HepG2 (cell line): ENCODE results near the gene KCNAB3. TPM values are rescaled to one million over a fixed set of nuclear protein-coding genes. Genes with fewer than 3 reads are reported as not detected.

ENCODE experiments used
- BHLHE40 ChIP-seq: IDR thresholded peaks from 2 replicates; pipeline ENCODE4 v1.6.1; 2011; ENCODE audit warnings: low read length, improper control_type of control experiment
- EEA1 ChIP-seq: sonication (generic); formaldehyde crosslinking; IDR thresholded peaks from 2 replicates; pipeline ENCODE4 v1.5.1; 2020; ENCODE audit warnings: mild to moderate bottlenecking, missing genetic modification reagents, borderline replicate concordance
- EP300 ChIP-seq, 3 experiments: sonication (generic) in 1 of 3; formaldehyde crosslinking in 1 of 3; IDR thresholded peaks; 2 replicates each; pipeline versions ENCODE4 v1.5.1 to v1.6.1; 2011 to 2020; ENCODE audit warnings: low read depth in 2 of 3, low read length in 2 of 3, borderline replicate concordance in 1 of 3, improper control_type of control experiment in 1 of 3, mild to moderate bottlenecking in 1 of 3, missing genetic modification reagents in 1 of 3, moderate library complexity in 1 of 3
- ETV5 ChIP-seq: IDR thresholded peaks from 2 replicates; pipeline ENCODE4 v1.6.1; 2018; ENCODE audit warnings: missing biosample characterization, missing genetic modification reagents, inconsistent platforms, borderline replicate concordance
- FOXO1 ChIP-seq: sonication (generic); formaldehyde crosslinking; IDR thresholded peaks from 2 replicates; pipeline ENCODE4 v1.4.0; 2020; ENCODE audit warnings: missing genetic modification reagents
- HNRNPL ChIP-seq: fragments of 200-400 bp; formaldehyde crosslinking; IDR thresholded peaks from 2 replicates; pipeline ENCODE4 v1.6.1; 2017; ENCODE audit warnings: mild to moderate bottlenecking, low read depth, low read length
- KLF9 ChIP-seq: IDR thresholded peaks from 2 replicates; pipeline ENCODE4 v1.6.1; 2016; ENCODE audit warnings: low read depth
- MED13 ChIP-seq: sonication (generic); formaldehyde crosslinking; IDR thresholded peaks from 2 replicates; pipeline ENCODE4 v1.5.0; 2020; ENCODE audit warnings: missing genetic modification reagents
- MEIS1 ChIP-seq: sonication (generic); formaldehyde crosslinking; IDR thresholded peaks from 2 replicates; pipeline ENCODE4 v1.9.0; 2021; ENCODE audit warnings: mild to moderate bottlenecking, missing genetic modification reagents, moderate library complexity, borderline replicate concordance
- PAF1 ChIP-seq: IDR thresholded peaks from 2 replicates; pipeline ENCODE4 v1.6.1; 2016; ENCODE audit warnings: missing genetic modification reagents, missing compliant biosample characterization
- PHF20 ChIP-seq: sonication (generic); formaldehyde crosslinking; IDR thresholded peaks from 2 replicates; pipeline ENCODE4 v1.5.0; 2020; ENCODE audit warnings: mild to moderate bottlenecking, missing genetic modification reagents
- SMAD9 ChIP-seq: sonication (generic); formaldehyde crosslinking; IDR thresholded peaks from 2 replicates; pipeline ENCODE4 v1.5.1; 2020; ENCODE audit warnings: mild to moderate bottlenecking, missing genetic modification reagents
- TEAD3 ChIP-seq: optimal IDR thresholded peaks from 2 replicates; pipeline ENCODE3; 2016; ENCODE audit warnings: borderline replicate concordance
- ZNF225 ChIP-seq: sonication (generic); formaldehyde crosslinking; IDR thresholded peaks from 2 replicates; pipeline ENCODE4 v1.4.0; 2020; ENCODE audit warnings: mild to moderate bottlenecking, missing genetic modification reagents
- ZNF567 ChIP-seq: sonication (generic); formaldehyde crosslinking; IDR thresholded peaks from 2 replicates; pipeline ENCODE4 v1.8.1; 2023; ENCODE audit warnings: mild to moderate bottlenecking, missing genetic modification reagents, borderline replicate concordance
- polyA plus RNA-seq, 8 experiments: library from polyadenylated mRNA; depleted of rRNA in 3 of 8; stranded (reverse) in 7 of 8; unstranded in 1 of 8; fragments of >200 nt; fragmentation: Illumina TruSeq in 4 of 8; extraction: Trizol in 4 of 8; gene quantifications; 2 replicates each; pipeline versions ENCODE4 v1.2.1 to v1.2.3, GENCODE V29; 2011 to 2016; ENCODE audit warnings: low read depth in 4 of 8, missing spikeins in 1 of 8, mixed read lengths in 1 of 8; ENCODE audit not compliant: insufficient read depth in 1 of 8
- total RNA-seq, 5 experiments: library from RNA; depleted of rRNA; stranded (reverse); fragments of >200 nt; fragmentation: Illumina TruSeq; extraction: Trizol; gene quantifications; 2 replicates each; pipeline ENCODE4 v1.2.3, GENCODE V29; 2016; ENCODE audit warnings: low read depth in 1 of 5
- TF ChIP-seq, protein P1 (sequence below): IDR thresholded peaks from 2 replicates; pipeline ENCODE4 v1.6.1; 2016; ENCODE audit warnings: missing biosample characterization, missing genetic modification reagents, low read depth
- TF ChIP-seq, protein P2 (sequence below): sonication (generic); formaldehyde crosslinking; IDR thresholded peaks from 2 replicates; pipeline ENCODE4 v1.9.0; 2022; ENCODE audit warnings: missing genetic modification reagents, mild to moderate bottlenecking, borderline replicate concordance
- TF ChIP-seq, protein P3 (sequence below): sonication (generic); formaldehyde crosslinking; IDR thresholded peaks from 2 replicates; pipeline ENCODE4 v1.4.0; 2020; ENCODE audit warnings: missing genetic modification reagents
- TF ChIP-seq, protein P4 (sequence below): IDR thresholded peaks from 2 replicates; pipeline ENCODE4 v1.6.1; 2016; ENCODE audit warnings: missing compliant biosample characterization, missing genetic modification reagents, borderline replicate concordance
- TF ChIP-seq, protein P5 (sequence below): sonication (generic); formaldehyde crosslinking; IDR thresholded peaks from 2 replicates; pipeline ENCODE4 v1.4.0; 2020; ENCODE audit warnings: mild to moderate bottlenecking, missing genetic modification reagents

Gene KCNAB3
- total and polyA plus RNA-seq, 2 of the 13 experiments (the other 11 are each of a cell fraction or from before 2014, with no cell fraction given): 0.29 to 0.88 TPM

DNA sequence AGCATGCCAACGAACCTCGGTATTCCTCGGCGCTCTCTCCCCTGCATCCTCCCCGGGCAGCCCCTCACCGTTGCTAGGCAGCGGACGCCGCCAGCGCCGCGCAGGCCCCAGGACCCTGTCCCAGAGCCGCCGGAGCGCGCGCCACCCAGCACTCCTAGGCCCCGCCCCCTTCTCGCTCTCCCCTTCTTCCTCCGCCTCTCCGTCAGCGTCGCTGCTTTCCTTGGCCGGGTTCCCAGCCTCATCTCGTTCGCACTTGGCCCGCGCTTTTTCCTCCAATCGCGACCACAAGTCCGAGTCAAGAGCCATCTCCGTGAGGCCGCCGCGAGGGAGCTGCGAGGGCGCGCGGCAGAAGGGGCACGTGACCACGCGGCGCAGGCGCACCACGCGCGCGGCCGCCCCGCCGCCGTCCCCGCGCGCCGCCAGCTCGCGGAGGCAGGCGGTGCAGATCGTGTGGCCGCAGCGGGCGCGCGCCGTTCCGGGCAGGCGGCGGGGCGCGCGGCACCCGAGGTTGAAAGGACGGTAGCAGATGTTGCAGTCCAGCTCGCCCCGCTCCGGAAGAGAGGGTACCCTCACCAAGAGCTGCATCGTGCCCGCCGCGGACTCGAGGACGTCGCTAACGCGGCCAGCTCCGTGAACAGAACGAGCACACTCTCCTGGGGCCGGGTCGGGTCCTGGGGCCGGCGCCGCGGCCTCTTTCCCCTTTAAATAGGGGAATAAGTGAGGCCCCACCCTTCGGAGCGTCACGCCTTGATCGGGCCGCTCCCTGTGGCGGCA lies 13.9 kb downstream of the KCNAB3 start, which contains the start of gene RNF227 (continued):
- no peak; the same call in 1 of the 2 replicates for TF ChIP-seq MEIS1
- TF ChIP-seq EEA1 (CRISPR knock-in tag): peak; percentile 77; the same call in 1 of the 2 replicates
- no peak for TF ChIP-seq KLF9
- no peak for TF ChIP-seq TEAD3
- TF ChIP-seq PHF20 (CRISPR knock-in tag): 0 out of 2 replicates have a peak, but pooled peaks have one; percentile 54
- 0 out of 2 replicates have a peak, but pooled peaks have one; percentile 11 for TF ChIP-seq ETV5 (CRISPR knock-in tag)
- peak; percentile 59 for TF ChIP-seq BHLHE40
- TF ChIP-seq ZNF567 (CRISPR knock-in tag): no peak
- TF ChIP-seq, protein P1, sequence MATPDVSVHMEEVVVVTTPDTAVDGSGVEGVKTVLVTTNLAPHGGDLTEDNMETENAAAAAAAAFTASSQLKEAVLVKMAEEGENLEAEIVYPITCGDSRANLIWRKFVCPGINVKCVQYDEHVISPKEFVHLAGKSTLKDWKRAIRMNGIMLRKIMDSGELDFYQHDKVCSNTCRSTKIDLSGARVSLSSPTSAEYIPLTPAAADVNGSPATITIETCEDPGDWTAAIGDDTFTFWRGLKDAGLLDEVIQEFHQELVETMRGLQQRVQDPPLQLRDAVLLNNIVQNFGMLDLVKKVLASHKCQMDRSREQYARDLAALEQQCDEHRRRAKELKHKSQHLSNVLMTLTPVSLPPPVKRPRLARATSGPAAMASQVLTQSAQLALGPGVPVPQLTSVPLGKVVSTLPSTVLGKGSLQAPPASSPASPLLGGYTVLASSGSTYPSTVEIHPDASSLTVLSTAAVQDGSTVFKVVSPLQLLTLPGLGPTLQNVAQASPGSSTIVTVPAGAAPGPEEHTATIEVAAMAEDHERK (CRISPR knock-in tag): no peak
- TF ChIP-seq FOXO1: no peak
- TF ChIP-seq, protein P2, sequence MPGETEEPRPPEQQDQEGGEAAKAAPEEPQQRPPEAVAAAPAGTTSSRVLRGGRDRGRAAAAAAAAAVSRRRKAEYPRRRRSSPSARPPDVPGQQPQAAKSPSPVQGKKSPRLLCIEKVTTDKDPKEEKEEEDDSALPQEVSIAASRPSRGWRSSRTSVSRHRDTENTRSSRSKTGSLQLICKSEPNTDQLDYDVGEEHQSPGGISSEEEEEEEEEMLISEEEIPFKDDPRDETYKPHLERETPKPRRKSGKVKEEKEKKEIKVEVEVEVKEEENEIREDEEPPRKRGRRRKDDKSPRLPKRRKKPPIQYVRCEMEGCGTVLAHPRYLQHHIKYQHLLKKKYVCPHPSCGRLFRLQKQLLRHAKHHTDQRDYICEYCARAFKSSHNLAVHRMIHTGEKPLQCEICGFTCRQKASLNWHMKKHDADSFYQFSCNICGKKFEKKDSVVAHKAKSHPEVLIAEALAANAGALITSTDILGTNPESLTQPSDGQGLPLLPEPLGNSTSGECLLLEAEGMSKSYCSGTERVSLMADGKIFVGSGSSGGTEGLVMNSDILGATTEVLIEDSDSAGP (CRISPR knock-in tag): peak; percentile 12; the same call in 1 of the 2 replicates
- TF ChIP-seq, protein P3, sequence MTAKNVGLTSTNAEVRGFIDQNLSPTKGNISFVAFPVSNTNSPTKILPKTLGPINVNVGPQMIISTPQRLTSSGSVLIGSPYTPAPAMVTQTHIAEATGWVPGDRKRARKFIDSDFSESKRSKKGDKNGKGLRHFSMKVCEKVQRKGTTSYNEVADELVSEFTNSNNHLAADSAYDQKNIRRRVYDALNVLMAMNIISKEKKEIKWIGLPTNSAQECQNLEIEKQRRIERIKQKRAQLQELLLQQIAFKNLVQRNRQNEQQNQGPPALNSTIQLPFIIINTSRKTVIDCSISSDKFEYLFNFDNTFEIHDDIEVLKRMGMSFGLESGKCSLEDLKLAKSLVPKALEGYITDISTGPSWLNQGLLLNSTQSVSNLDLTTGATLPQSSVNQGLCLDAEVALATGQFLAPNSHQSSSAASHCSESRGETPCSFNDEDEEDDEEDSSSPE (CRISPR knock-in tag): peak; percentile 93
- TF ChIP-seq, protein P4, sequence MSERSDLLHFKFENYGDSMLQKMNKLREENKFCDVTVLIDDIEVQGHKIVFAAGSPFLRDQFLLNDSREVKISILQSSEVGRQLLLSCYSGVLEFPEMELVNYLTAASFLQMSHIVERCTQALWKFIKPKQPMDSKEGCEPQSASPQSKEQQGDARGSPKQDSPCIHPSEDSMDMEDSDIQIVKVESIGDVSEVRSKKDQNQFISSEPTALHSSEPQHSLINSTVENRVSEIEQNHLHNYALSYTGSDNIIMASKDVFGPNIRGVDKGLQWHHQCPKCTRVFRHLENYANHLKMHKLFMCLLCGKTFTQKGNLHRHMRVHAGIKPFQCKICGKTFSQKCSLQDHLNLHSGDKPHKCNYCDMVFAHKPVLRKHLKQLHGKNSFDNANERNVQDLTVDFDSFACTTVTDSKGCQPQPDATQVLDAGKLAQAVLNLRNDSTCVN (CRISPR knock-in tag): no peak; the same call in 1 of the 2 replicates
- no peak for TF ChIP-seq SMAD9
- TF ChIP-seq EP300 (IDR thresholded peaks at IDR 0.05; ENCODE audit: low read depth in 2 of 2, low read length in 2 of 2): no peak
- no peak; the same call in 1 of the 2 replicates for TF ChIP-seq EP300 (CRISPR knock-in tag; IDR thresholded peaks at IDR 0.05; ENCODE audit: borderline replicate concordance)
- TF ChIP-seq, protein P5, sequence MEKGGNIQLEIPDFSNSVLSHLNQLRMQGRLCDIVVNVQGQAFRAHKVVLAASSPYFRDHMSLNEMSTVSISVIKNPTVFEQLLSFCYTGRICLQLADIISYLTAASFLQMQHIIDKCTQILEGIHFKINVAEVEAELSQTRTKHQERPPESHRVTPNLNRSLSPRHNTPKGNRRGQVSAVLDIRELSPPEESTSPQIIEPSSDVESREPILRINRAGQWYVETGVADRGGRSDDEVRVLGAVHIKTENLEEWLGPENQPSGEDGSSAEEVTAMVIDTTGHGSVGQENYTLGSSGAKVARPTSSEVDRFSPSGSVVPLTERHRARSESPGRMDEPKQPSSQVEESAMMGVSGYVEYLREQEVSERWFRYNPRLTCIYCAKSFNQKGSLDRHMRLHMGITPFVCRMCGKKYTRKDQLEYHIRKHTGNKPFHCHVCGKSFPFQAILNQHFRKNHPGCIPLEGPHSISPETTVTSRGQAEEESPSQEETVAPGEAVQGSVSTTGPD (CRISPR knock-in tag): no peak
- no peak for TF ChIP-seq MED13
- 0 out of 2 replicates have a peak, but pooled peaks have one; percentile 76 for TF ChIP-seq ZNF225 (CRISPR knock-in tag)
- no peak for TF ChIP-seq HNRNPL
- TF ChIP-seq PAF1 (CRISPR knock-in tag): no peak
